ENCODE measurements around the gene NHSL1.

NHSL1 gene

DNA sequence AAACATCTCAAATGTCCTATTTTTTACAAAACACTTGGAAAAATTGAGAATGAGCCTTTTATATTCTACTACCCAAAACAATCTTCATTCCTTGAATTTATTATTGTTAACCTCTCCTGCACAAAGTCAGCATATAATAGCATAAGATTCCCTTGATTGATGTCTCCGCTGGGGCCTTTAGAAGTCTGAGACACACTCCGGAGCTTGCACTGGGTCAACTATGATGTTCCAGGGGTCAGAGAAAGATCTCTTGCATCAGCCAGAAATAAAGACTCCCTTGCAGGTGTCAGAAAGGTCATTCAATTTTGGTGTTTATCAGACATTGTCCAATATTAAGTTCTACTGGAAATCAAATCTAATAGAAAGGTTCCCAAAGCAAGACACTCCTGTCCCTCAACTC is 29.7 kb upstream of the NHSL1 start:
- no peaks in the 10 kb centered on the region for H3K36me3 ChIP-seq (ENCODE audit: low read depth)
- TF ChIP-seq CTCF (IDR thresholded peaks at IDR 0.05; ENCODE audit: poor library complexity, severe bottlenecking) = no peak
- ATAC-seq (ENCODE audit: low read depth) (no peak), DNase-seq (ENCODE audit: low spot score) (no peak)
- H3K27me3 ChIP-seq (ENCODE audit: insufficient read depth, poor library complexity, severe bottlenecking) = no peaks in the 10 kb centered on the region
- H3K9me3 ChIP-seq (ENCODE audit: severe bottlenecking) = no peaks in the 10 kb centered on the region
- H3K27ac ChIP-seq (ENCODE audit: poor library complexity, severe bottlenecking) = no peak overlapping the region
- no peaks in the 10 kb centered on the region for H3K4me1 ChIP-seq (ENCODE audit: insufficient read depth, poor library complexity, severe bottlenecking)
- no peak overlapping the region for H3K4me3 ChIP-seq (ENCODE audit: severe bottlenecking)

DNA sequence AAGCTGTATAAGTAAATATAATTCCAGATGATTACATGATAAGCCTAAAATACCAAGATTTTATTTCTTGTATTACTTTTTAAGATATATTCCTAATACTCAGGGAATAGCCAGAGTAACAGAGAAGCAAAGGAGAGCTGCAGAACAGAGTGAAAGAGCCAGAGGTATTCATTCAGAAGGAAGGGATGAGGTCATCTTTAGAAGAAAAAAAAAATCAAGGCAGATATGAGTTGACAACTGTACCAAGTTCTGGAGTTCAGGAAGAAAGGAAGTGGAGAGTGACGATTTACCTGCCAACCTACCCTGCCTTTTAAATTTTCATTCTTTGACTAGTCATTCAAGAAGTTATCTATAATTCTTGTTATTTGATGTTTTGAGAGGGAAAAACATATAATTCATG is 28.8 kb upstream of the NHSL1 start:
- no peaks in the 10 kb centered on the region for H3K27me3 ChIP-seq (ENCODE audit: insufficient read depth, poor library complexity, severe bottlenecking)
- no peak overlapping the region for H3K4me3 ChIP-seq (ENCODE audit: severe bottlenecking)
- ATAC-seq (ENCODE audit: low read depth) (no peak), DNase-seq (ENCODE audit: low spot score) (no peak)
- H3K27ac ChIP-seq (ENCODE audit: poor library complexity, severe bottlenecking) = no peak overlapping the region
- TF ChIP-seq CTCF (IDR thresholded peaks at IDR 0.05; ENCODE audit: poor library complexity, severe bottlenecking) = no peak
- H3K36me3 ChIP-seq (ENCODE audit: low read depth) = no peaks in the 10 kb centered on the region
- H3K4me1 ChIP-seq (ENCODE audit: insufficient read depth, poor library complexity, severe bottlenecking) = no peaks in the 10 kb centered on the region
- no peaks in the 10 kb centered on the region for H3K9me3 ChIP-seq (ENCODE audit: severe bottlenecking)

GRCh38 chr6:138527411-138528088 is 28.3 kb upstream of the NHSL1 start:
- H3K27me3 ChIP-seq (ENCODE audit: insufficient read depth, poor library complexity, severe bottlenecking) = no peaks in the 10 kb centered on the region
- no peak for TF ChIP-seq CTCF (IDR thresholded peaks at IDR 0.05; ENCODE audit: poor library complexity, severe bottlenecking)
- no peak overlapping the region for H3K27ac ChIP-seq (ENCODE audit: poor library complexity, severe bottlenecking)
- ATAC-seq (ENCODE audit: low read depth) (no peak), DNase-seq (ENCODE audit: low spot score) (no peak)
- H3K9me3 ChIP-seq (ENCODE audit: severe bottlenecking) = no peaks in the 10 kb centered on the region
- no peaks in the 10 kb centered on the region for H3K4me1 ChIP-seq (ENCODE audit: insufficient read depth, poor library complexity, severe bottlenecking)
- H3K36me3 ChIP-seq (ENCODE audit: low read depth) = no peaks in the 10 kb centered on the region
- no peak overlapping the region for H3K4me3 ChIP-seq (ENCODE audit: severe bottlenecking)

- DNase-seq (ENCODE audit: low spot score) = no peak
- ATAC-seq (ENCODE audit: low read depth) = no peak
- Histone ChIP-seq H3K4me1 (ENCODE audit: insufficient read depth, poor library complexity, severe bottlenecking) (no peaks in the 10 kb centered on the region), H3K27ac (ENCODE audit: poor library complexity, severe bottlenecking) (no peak overlapping the region), H3K9me3 (ENCODE audit: severe bottlenecking) (no peaks in the 10 kb centered on the region), H3K36me3 (ENCODE audit: low read depth) (no peaks in the 10 kb centered on the region), H3K4me3 (ENCODE audit: severe bottlenecking) (no peak overlapping the region), H3K27me3 (ENCODE audit: insufficient read depth, poor library complexity, severe bottlenecking) (no peaks in the 10 kb centered on the region)
- no peak for TF ChIP-seq CTCF (IDR thresholded peaks at IDR 0.05; ENCODE audit: poor library complexity, severe bottlenecking)
Observed at GRCh38 chr6:138526822-138527235, 27.5 kb upstream of the NHSL1 start.

DNA sequence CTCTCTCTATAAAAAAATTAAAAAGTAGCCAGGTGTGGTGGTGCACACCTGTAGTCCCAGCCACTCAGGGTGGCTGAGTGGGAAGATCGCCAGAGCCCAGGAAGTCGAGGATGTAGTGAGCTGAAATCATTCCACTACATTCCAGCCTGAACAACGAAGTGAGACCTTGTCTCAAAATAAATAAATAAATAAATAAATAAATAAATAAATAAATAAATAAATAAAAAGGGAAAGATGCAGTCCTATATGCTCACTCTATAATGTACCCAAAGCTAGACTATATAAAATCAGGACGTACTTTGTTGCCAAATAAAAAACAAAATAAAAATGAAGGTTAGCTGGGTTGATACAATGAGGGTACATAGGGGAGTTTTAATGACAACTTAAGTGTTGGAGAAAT is 26.1 kb upstream of the NHSL1 start:
- no peaks in the 10 kb centered on the region for H3K27me3 ChIP-seq (ENCODE audit: insufficient read depth, poor library complexity, severe bottlenecking)
- TF ChIP-seq CTCF (IDR thresholded peaks at IDR 0.05; ENCODE audit: poor library complexity, severe bottlenecking) = no peak
- H3K27ac ChIP-seq (ENCODE audit: poor library complexity, severe bottlenecking) = no peak overlapping the region
- H3K4me1 ChIP-seq (ENCODE audit: insufficient read depth, poor library complexity, severe bottlenecking) = no peaks in the 10 kb centered on the region
- DNase-seq (ENCODE audit: low spot score) = no peak
- ATAC-seq (ENCODE audit: low read depth) = no peak
- no peaks in the 10 kb centered on the region for H3K9me3 ChIP-seq (ENCODE audit: severe bottlenecking)
- H3K36me3 ChIP-seq (ENCODE audit: low read depth) = no peaks in the 10 kb centered on the region
- H3K4me3 ChIP-seq (ENCODE audit: severe bottlenecking) = no peak overlapping the region
